HG02571 (cell line): Measurements from ENCODE around the gene ASB7.

ENCODE experiments used
- ATAC-seq: cut with Tn5 transposase; IDR thresholded peaks from one replicate; pipeline ENCODE4 v1.9.1; 2021; ENCODE audit warnings: mild to moderate bottlenecking, moderate library complexity; ENCODE audit not compliant: unreplicated experiment

ASB7 gene

GRCh38 chr15:100596792-100597191 is 5.6 kb upstream of the ASB7 start:
- ATAC-seq = peak; percentile 77

GRCh38 chr15:100597862-100598261 is 4.5 kb upstream of the ASB7 start:
- no peak for ATAC-seq

GRCh38 chr15:100598655-100599054 is 3.7 kb upstream of the ASB7 start:
- no peak for ATAC-seq

GRCh38 chr15:100601163-100601562 is 1.2 kb upstream of the ASB7 start:
- no peak for ATAC-seq

GRCh38 chr15:100601617-100602063 is 749 bp upstream of the ASB7 start:
- ATAC-seq = peak; percentile 16

GRCh38 chr15:100602823-100603393 is 519 bp downstream of the ASB7 start:
- ATAC-seq = peak; percentile 34

- no peak for ATAC-seq
Measured at GRCh38 chr15:100612539-100612938, 10.2 kb downstream of the ASB7 start.

- no peak for ATAC-seq
Measured at GRCh38 chr15:100613208-100613607, 10.8 kb downstream of the ASB7 start.

GRCh38 chr15:100614336-100614735 is 11.9 kb downstream of the ASB7 start:
- ATAC-seq = no peak

- ATAC-seq = no peak
Measured at GRCh38 chr15:100614918-100615317, 12.5 kb downstream of the ASB7 start.

- ATAC-seq = no peak
Measured at GRCh38 chr15:100615801-100616200, 13.4 kb downstream of the ASB7 start.

GRCh38 chr15:100616700-100617099 is 14.3 kb downstream of the ASB7 start:
- no peak for ATAC-seq

- no peak for ATAC-seq
Measured at GRCh38 chr15:100623301-100623700, 20.9 kb downstream of the ASB7 start.

GRCh38 chr15:100627789-100628395 is 25.5 kb downstream of the ASB7 start:
- ATAC-seq = peak; percentile 54

GRCh38 chr15:100628746-100629145 is 26.4 kb downstream of the ASB7 start:
- ATAC-seq = no peak

- no peak for ATAC-seq
Measured at GRCh38 chr15:100631831-100632230, 29.4 kb downstream of the ASB7 start.

- no peak for ATAC-seq
Measured at GRCh38 chr15:100633763-100634075, 31.3 kb downstream of the ASB7 start.

- no peak for ATAC-seq
Measured at GRCh38 chr15:100635406-100636071, 33.1 kb downstream of the ASB7 start.

- ATAC-seq = no peak
Measured at GRCh38 chr15:100638177-100638730, 35.9 kb downstream of the ASB7 start.

- no peak for ATAC-seq
Measured at GRCh38 chr15:100642213-100642949, 40.0 kb downstream of the ASB7 start.

GRCh38 chr15:100642950-100643338 is 40.6 kb downstream of the ASB7 start:
- no peak for ATAC-seq

- no peak for ATAC-seq
Measured at GRCh38 chr15:100645671-100646070, 43.3 kb downstream of the ASB7 start.
